A673 (cell line): ENCODE measurements around the gene ATRNL1.

Experiments used
- CTCF ChIP-seq: fragments of 300-800, 200-600 bp; sonication (generic); conservative IDR thresholded peaks from 2 replicates; pipeline ENCODE4 v1.5.1; 2017; ENCODE audit warnings: low read depth, mild to moderate bottlenecking, antibody characterized with exemption, low read length, moderate library complexity, mixed read lengths
- EZH2 ChIP-seq: fragments of 200-600 bp; sonication (generic); IDR thresholded peaks from 2 replicates; pipeline ENCODE4 v1.6.1; 2017; ENCODE audit warnings: borderline replicate concordance, low read depth, mild to moderate bottlenecking, mixed read lengths, antibody characterized with exemption, low read length; ENCODE audit not compliant: poor library complexity, severe bottlenecking

DNA sequence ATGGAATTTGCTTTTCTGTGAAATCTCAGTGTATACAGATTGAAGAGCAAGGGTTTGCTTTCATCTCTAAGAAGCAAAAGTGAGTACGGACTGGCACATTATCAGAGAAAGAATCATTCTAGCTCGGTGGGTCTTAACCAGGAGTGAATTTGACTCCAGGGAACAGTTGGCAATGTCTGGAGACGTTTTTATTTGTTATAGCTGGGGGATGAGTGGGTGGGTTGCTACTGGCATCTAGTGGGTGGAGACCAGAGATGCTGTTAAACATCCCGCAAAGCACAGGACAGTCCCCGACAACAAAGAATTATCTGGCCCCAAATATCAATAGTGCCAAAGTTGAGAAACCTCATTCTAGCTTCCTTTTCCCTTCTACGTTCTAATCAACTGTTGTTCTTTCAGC is 43.8 kb upstream of the ATRNL1 start:
- TF ChIP-seq CTCF (no peak), EZH2 (no peak)
